BJ (cell line): ENCODE data around the gene AEBP1. TPM values are rescaled to one million over a fixed set of nuclear protein-coding genes. Genes with fewer than 3 reads are reported as not detected.
A peak's percentile ranks its signal among the peaks of the same experiment; 100 is the strongest.

Experiments used
- CTCF ChIA-PET: fragments of 350-600 bp; formaldehyde crosslinking; extraction: SDS; loops from one replicate; lab custom pipeline; 2021; ENCODE audit warnings: antibody characterized with exemption, inconsistent platforms; lab: Yijun Ruan, JAX
- POLR2A ChIA-PET: fragments of 300-600 bp; sonication (Branson Sonifier 250); formaldehyde crosslinking; extraction: SDS; loops from one replicate; lab custom pipeline; 2021; ENCODE audit warnings: antibody characterized with exemption; lab: Charles Lee
- DNase-seq: peaks from one replicate; pipeline ENCODE4 v3.0.0-alpha.2; 2011; ENCODE audit warnings: low read depth
- H3K27me3 ChIP-seq: 2 replicates; pipeline ENCODE4 v1.6.0; 2011; ENCODE audit warnings: low read length; ENCODE audit not compliant: control insufficient read depth, insufficient read depth
- H3K36me3 ChIP-seq: 2 replicates; pipeline ENCODE4 v1.5.1; 2011; ENCODE audit warnings: low read length; ENCODE audit not compliant: control insufficient read depth, insufficient read depth
- H3K4me3 ChIP-seq: 2 replicates; pipeline ENCODE4 v1.5.1; 2011; ENCODE audit warnings: low read depth, mild to moderate bottlenecking, control low read depth, low read length
- CTCF ChIP-seq: IDR thresholded peaks from 2 replicates; pipeline ENCODE4 v1.5.1; 2011; ENCODE audit warnings: low read depth, mild to moderate bottlenecking, control low read depth, inconsistent platforms, low read length, moderate library complexity; ENCODE audit not compliant: insufficient read depth
- polyA plus RNA-seq: library from polyadenylated mRNA; depleted of rRNA; stranded (reverse); fragments of >200 nt; gene quantifications from 2 replicates; pipeline ENCODE4 v1.2.3, GENCODE V29; 2011

AEBP1 gene
- polyA plus RNA-seq, 1 experiment = 117 TPM

GRCh38 chr7:44101966-44102845 lies 1.9 kb upstream of the AEBP1 start:
- TF ChIP-seq CTCF = no peak
- peak; percentile 83 for DNase-seq
- H3K36me3 ChIP-seq = peaks cover 6% of the 10 kb centered on the region
- no peaks in the 10 kb centered on the region for H3K27me3 ChIP-seq
- ChIA-PET POLR2A (interaction anchor here (0.9 kb wide), 1 partner anchor 13 kb away, joined by 10 read pairs; no protein-coding TSS in a partner anchor), CTCF (interaction anchor here (0.8 to 2.1 kb wide), 7 partner anchors 12 to 99 kb away, joined by 3 to 6 read pairs (median 3); partner anchors contain the start of gene YKT6)
- no peak overlapping the region for H3K4me3 ChIP-seq

- Histone ChIP-seq H3K27me3 (no peaks in the 10 kb centered on the region), H3K36me3 (peaks cover 12% of the 10 kb centered on the region), H3K4me3 (no peak overlapping the region)
- POLR2A ChIA-PET = interaction anchor here (0.9 kb wide), 1 partner anchor 13 kb away, joined by 10 read pairs; no protein-coding TSS in a partner anchor
- CTCF ChIA-PET = interaction anchor here (0.8 to 2.1 kb wide), 5 partner anchors 13 to 98 kb away, joined by 3 to 6 read pairs (median 3); partner anchors contain the start of gene YKT6
- TF ChIP-seq CTCF = no peak
- no peak for DNase-seq
Observed at GRCh38 chr7:44102846-44103565, 1.1 kb upstream of the AEBP1 start.

- DNase-seq = no peak
- Histone ChIP-seq H3K4me3 (no peak overlapping the region), H3K36me3 (peaks cover 17% of the 10 kb centered on the region), H3K27me3 (no peaks in the 10 kb centered on the region)
- CTCF ChIA-PET = interaction anchor here (2.1 kb wide), 1 partner anchor 31 kb away, joined by 6 read pairs; no protein-coding TSS in a partner anchor
- TF ChIP-seq CTCF = no peak
- POLR2A ChIA-PET = no interaction called here
Observed at GRCh38 chr7:44103566-44103922, 601 bp upstream of the AEBP1 start.

- H3K27me3 ChIP-seq = no peaks in the 10 kb centered on the region
- peak overlapping the region; percentile 49 for H3K4me3 ChIP-seq
- ChIA-PET POLR2A (no interaction called here), CTCF (interaction anchor here (0.7 to 1.0 kb wide), 3 partner anchors 10 to 91 kb away, joined by 3 to 4 read pairs (median 3); no protein-coding TSS in a partner anchor)
- DNase-seq = peak; percentile 43
- no peak for TF ChIP-seq CTCF
- H3K36me3 ChIP-seq = peaks cover 29% of the 10 kb centered on the region
Observed at GRCh38 chr7:44104860-44105771, 971 bp downstream of the AEBP1 start.
